Measurements from ENCODE around the gene RAD51B. TPM values are rescaled to one million over a fixed set of nuclear protein-coding genes. Genes with fewer than 3 reads are reported as not detected.
"Not testable (repeated sequence)": the region's sequence is repeated elsewhere in the genome, so short reads cannot be mapped to it uniquely, and the experiment has no call there.

The RAD51B gene
- total and polyA plus RNA-seq, 8 donors: 10.8 to 18.3 (median 14.1) TPM

DNA sequence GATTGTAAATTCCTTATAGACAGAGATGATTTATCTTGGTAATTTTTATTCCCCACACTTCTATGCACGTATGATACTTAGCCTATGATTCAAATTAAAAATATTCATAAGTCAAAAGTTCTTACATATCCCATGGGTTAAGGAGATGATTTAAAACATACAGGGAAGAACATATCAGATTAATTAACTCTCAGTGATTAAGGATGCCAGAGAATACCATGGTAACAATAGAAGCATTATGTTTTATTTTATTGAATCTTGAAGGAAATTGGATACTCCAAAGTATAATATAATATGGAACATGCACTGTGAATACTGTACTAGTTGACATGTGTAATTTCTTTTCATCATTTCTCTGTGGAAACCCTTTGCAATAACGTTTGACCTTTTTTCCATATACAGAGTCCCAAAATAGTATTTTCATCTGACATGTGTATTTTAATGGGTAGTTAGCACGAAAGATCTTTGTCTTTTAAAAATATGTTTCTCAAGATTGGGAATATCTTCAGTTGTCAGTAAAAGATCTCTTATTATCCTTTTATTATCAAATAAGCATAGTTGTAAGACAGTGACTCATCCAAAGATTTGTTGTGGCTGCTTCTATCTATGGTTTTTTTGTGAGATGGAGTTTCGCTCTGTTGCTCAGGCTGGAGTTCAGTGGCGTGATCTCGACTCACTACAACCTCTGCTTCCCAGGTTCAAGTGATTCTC is 166.7 kb downstream of the RAD51B start:
- H3K27me3 ChIP-seq: no peaks in the 10 kb centered on the region
- H3K27ac ChIP-seq: peak overlapping the region in 1 of 2 donors; percentile 47

DNA sequence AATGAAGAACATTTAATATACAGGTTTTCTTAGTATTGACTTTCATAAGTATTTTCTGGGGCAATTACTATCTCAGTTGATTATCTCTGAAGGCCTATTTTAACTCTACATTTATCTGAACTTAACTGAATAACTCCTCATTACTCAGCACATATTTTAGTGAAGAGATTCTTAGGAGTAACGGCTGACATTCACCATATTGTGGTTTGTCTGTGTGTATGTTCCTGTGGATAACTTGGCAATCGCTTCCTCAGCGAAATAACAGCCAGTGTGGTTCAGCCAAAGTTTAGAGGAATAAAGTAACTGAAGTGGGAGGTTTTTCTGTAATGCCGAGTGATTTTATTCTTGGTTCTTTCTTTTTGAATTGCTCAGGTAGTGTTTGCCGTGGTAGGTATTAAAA is 168.0 kb downstream of the RAD51B start:
- no peak for TF ChIP-seq CTCF (IDR thresholded peaks at IDR 0.05)
- Histone ChIP-seq H3K9me3 (no peaks in the 10 kb centered on the region), H3K27me3 (no peaks in the 10 kb centered on the region), H3K36me3 (no peaks in the 10 kb centered on the region), H3K4me1 (no peaks in the 10 kb centered on the region), H3K4me3 (no peak overlapping the region), H3K27ac (peak overlapping the region; percentile 25 to 58)
- peak; percentile 72 for ATAC-seq
- intact Hi-C loops (cut with DNase I): no loop called here
- DNase-seq: peak in 2 of 4 donors; percentile 83 to 92

More for the DNA sequence above, 166.7 kb downstream of the RAD51B start:
- intact Hi-C loops (cut with DNase I): no loop called here
- Histone ChIP-seq H3K9me3 (no peaks in the 10 kb centered on the region), H3K4me3 (no peak overlapping the region), H3K4me1 (no peaks in the 10 kb centered on the region), H3K36me3 (no peaks in the 10 kb centered on the region)
- ATAC-seq: no peak
- no peak for TF ChIP-seq CTCF (IDR thresholded peaks at IDR 0.05)
- DNase-seq: no peak

DNA sequence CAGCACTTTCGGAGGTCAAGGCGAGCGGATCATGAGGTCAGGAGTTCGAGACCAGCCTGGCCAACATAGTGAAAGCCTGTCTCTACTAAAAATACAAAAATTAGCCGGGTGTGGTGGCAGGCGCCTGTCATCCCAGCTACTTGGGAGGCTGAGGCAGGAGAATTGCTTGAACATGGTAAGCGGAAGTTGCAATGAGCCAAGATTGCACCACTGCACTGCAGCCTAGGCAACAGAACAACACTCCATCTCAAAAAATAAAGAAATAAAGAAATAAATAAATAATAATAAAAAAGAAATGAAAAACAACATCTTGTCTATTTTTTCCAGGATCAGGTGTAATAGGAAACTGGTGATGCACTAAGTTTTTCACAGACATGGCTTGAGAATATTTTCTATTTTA is 168.6 kb downstream of the RAD51B start:
- H3K27me3 ChIP-seq; H3K4me1 ChIP-seq; DNase-seq; ATAC-seq; intact Hi-C loops (cut with DNase I); H3K4me3 ChIP-seq; H3K36me3 ChIP-seq; H3K9me3 ChIP-seq: not testable (repeated sequence)
- peak overlapping the region; percentile 25 to 58 for H3K27ac ChIP-seq

DNA sequence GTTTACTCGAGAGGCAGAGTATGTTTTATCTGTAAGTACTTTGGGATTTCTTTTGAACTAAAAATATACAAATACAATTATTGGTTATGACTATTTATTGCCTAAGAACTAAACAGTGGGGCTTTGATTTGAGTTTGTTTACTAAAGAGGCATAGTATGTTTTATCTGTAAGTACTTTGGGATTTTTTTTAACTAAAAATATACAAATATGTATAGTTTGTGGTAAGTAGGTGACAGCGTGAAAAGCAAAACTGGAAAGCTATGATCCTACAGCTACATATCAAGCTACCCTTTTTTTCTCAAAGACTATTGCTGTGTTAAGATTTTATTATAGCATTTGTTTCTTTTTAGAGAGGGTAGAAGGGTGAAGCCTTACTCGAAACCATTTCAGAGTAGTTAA is 171.0 kb downstream of the RAD51B start:
- DNase-seq (peak in 2 of 4 donors; percentile 31 to 62), ATAC-seq (no peak)
- no peak for TF ChIP-seq CTCF (IDR thresholded peaks at IDR 0.05)
- H3K4me3 ChIP-seq: no peak overlapping the region
- no peaks in the 10 kb centered on the region for H3K27me3 ChIP-seq
- no peaks in the 10 kb centered on the region for H3K4me1 ChIP-seq
- intact Hi-C loops (cut with DNase I): no loop called here
- no peak overlapping the region for H3K27ac ChIP-seq
- H3K36me3 ChIP-seq: no peaks in the 10 kb centered on the region
- H3K9me3 ChIP-seq: no peaks in the 10 kb centered on the region

- no peaks in the 10 kb centered on the region for H3K36me3 ChIP-seq
- intact Hi-C loops (cut with DNase I): no loop called here
- H3K9me3 ChIP-seq: no peaks in the 10 kb centered on the region
- no peak for DNase-seq
- TF ChIP-seq CTCF (IDR thresholded peaks at IDR 0.05): no peak
- H3K27ac ChIP-seq: no peak overlapping the region
- no peaks in the 10 kb centered on the region for H3K4me1 ChIP-seq
- ATAC-seq: no peak
- H3K4me3 ChIP-seq: no peak overlapping the region
- H3K27me3 ChIP-seq: no peaks in the 10 kb centered on the region
Measured at GRCh38 chr14:67994531-67994930, 175.0 kb downstream of the RAD51B start.

- Histone ChIP-seq H3K27me3 (no peaks in the 10 kb centered on the region), H3K36me3 (no peaks in the 10 kb centered on the region), H3K27ac (no peak overlapping the region), H3K9me3 (no peaks in the 10 kb centered on the region), H3K4me1 (peaks cover 0 to 3% of the 10 kb centered on the region in 2 donors), H3K4me3 (no peak overlapping the region)
- TF ChIP-seq CTCF (IDR thresholded peaks at IDR 0.05): no peak
- no peak for ATAC-seq
- no peak for DNase-seq
- intact Hi-C loops (cut with DNase I): no loop called here
Measured at GRCh38 chr14:67996235-67996634, 176.7 kb downstream of the RAD51B start.

Data from left lung (tissue), 10 donors.